Measurements from ENCODE around the gene OR4M1. TPM values are rescaled to one million over a fixed set of nuclear protein-coding genes. Genes with fewer than 3 reads are reported as not detected.
"Not testable (repeated sequence)": the region's sequence is repeated elsewhere in the genome, so short reads cannot be mapped to it uniquely, and the experiment has no call there.

Gene OR4M1
- total and polyA plus RNA-seq, 12 donors: not detected

DNA sequence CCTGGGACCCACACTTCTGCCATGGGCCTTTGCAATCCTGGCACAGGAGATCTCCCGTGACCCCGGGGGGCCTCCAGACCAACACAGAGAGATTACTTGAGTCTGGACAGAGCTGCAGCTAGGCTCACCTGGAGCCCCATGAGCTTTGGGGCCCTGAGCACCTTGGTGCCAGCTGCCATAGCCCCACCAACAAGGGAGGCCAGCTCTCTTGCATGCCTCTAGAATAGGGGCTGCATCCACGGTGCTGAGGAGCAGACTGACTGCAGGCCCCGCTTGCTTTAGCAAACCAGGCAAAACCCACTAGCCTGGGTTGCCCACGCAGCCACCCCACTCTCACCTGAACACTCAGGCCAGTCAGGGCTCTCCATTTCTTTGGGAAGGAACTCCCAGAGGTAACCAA lies 26.6 kb downstream of the OR4M1 start:
- TF ChIP-seq, protein P1, sequence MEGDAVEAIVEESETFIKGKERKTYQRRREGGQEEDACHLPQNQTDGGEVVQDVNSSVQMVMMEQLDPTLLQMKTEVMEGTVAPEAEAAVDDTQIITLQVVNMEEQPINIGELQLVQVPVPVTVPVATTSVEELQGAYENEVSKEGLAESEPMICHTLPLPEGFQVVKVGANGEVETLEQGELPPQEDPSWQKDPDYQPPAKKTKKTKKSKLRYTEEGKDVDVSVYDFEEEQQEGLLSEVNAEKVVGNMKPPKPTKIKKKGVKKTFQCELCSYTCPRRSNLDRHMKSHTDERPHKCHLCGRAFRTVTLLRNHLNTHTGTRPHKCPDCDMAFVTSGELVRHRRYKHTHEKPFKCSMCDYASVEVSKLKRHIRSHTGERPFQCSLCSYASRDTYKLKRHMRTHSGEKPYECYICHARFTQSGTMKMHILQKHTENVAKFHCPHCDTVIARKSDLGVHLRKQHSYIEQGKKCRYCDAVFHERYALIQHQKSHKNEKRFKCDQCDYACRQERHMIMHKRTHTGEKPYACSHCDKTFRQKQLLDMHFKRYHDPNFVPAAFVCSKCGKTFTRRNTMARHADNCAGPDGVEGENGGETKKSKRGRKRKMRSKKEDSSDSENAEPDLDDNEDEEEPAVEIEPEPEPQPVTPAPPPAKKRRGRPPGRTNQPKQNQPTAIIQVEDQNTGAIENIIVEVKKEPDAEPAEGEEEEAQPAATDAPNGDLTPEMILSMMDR (IDR thresholded peaks at IDR 0.05): no peak
- Histone ChIP-seq H3K27ac (no peak overlapping the region), H3K27me3 (peaks cover 0 to 3% (median 0%) of the 10 kb centered on the region in 7 donors), H3K9me3 (peaks cover 0 to 29% (median 0%) of the 10 kb centered on the region in 11 donors), H3K4me3 (no peak overlapping the region), H3K4me1 (no peaks in the 10 kb centered on the region), H3K36me3 (no peaks in the 10 kb centered on the region)
- 80 to 86% methylated on average over 5 of the region's 5 CpGs for WGBS, 2 donors
- intact Hi-C loops (cut with DNase I): no loop called here
- ATAC-seq (peak in 1 of 8 donors; percentile 47), DNase-seq (no peak)

DNA sequence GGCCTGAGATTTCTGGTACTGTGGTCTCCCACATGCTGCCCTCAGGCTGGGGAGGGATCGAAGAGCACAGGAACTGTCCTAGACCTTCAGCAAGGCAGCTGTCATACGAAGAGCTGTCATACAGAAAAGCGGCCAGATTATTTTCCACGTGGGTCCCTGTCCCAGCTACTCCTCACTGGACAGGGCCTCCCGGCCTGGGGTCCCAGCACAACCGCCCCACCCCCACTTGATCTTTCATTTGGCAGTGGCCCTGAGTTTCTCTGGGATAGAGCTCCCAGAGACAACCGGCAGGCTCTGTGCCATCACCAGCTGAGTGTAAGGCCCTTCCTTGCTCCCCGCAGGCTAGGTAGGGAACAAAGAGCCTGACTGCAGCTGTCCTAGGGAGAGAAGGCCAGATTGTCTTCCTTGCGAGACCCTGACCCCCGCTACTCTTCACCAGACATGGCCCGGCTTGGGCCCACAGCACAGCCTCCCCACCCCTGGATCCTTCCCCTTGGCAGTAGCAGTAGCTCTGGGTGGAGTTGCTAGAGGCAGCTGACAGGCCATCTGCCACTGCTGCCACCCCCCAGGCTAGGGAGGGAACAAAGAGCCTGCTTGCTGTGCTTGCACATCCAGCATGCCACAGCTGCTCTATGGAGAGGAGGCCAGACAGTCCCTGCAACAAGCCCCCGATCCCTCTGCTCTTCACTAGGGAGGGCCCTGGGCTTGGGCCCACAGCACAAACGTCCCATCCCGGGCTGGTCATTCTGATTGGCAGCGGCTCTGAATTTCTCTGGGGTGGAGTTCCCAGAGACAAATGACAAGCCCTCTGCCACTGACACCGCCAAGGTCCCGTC lies 27.2 kb downstream of the OR4M1 start:
- intact Hi-C loops (cut with DNase I): no loop called here
- Histone ChIP-seq H3K27ac (no peak overlapping the region), H3K36me3 (no peaks in the 10 kb centered on the region), H3K4me3 (no peak overlapping the region), H3K9me3 (peaks cover 0 to 35% (median 0%) of the 10 kb centered on the region in 11 donors), H3K27me3 (peaks cover 0 to 3% (median 0%) of the 10 kb centered on the region in 7 donors), H3K4me1 (no peaks in the 10 kb centered on the region)
- ATAC-seq (peak in 1 of 8 donors; percentile 19), DNase-seq (no peak)
- WGBS, 2 donors: 74 to 78% methylated on average over 17 of the region's 17 CpGs
- TF ChIP-seq, protein P1 (IDR thresholded peaks at IDR 0.05): no peak

DNA sequence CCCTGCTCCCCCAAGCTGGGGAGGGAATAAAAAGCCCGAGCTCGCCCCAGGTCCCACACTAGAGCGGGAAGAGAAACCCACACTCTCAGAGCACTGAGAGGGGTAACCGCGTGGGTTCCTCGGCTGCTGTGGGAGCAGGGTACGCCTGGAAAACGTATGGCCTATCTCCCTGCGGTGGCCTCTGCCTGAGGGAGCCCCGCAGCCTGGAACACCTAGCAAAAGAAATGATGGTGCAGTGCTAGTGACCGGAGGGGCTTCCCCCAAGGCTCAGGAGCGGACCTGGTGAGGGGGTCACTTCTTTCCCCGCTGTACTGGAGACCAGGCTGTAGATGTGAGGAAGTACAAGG lies 27.8 kb downstream of the OR4M1 start:
- H3K36me3 ChIP-seq: no peaks in the 10 kb centered on the region
- no peak overlapping the region for H3K4me3 ChIP-seq
- TF ChIP-seq, protein P1 (IDR thresholded peaks at IDR 0.05): no peak
- intact Hi-C loops (cut with DNase I): no loop called here
- H3K27ac ChIP-seq: no peak overlapping the region
- peaks cover 0 to 40% (median 0%) of the 10 kb centered on the region in 11 donors for H3K9me3 ChIP-seq
- H3K27me3 ChIP-seq: peaks cover 0 to 3% (median 0%) of the 10 kb centered on the region in 7 donors
- DNase-seq: no peak
- ATAC-seq: peak in 2 of 8 donors; percentile 28 to 33
- 64 to 75% methylated on average over 13 of the region's 13 CpGs for WGBS, 2 donors
- H3K4me1 ChIP-seq: no peaks in the 10 kb centered on the region

DNA sequence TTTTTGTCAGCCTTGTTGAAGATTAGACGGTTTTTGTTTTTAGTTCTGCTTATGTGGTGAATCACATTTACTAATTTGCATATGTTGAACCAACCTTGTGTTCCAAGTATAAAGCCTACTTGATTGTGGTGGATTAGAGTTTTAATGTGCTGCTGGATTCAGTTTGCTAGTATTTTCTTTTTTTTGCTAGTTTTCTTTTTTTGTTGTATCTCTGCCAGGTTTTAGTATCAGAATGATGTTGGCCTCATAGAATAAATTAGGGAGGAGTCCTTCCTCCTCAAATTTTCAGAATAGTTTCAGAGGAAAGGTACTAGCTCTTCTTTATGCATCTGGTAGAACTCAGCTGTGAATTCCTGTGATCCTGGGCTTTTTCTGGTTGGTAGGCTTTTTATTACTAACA lies 30.2 kb downstream of the OR4M1 start, which contains the start of gene OR4N2:
TSS of gene OR4N2 (plus strand) at position 301 of the 400 bp plus-strand sequence. CDS start 23,679 bp downstream, outside the sequence.
- H3K27me3 ChIP-seq; ATAC-seq; H3K36me3 ChIP-seq; intact Hi-C loops (cut with DNase I); H3K4me3 ChIP-seq; H3K4me1 ChIP-seq; DNase-seq; H3K27ac ChIP-seq: not testable (repeated sequence)
- peaks cover 0 to 58% (median 6%) of the 10 kb centered on the region in 11 donors for H3K9me3 ChIP-seq
- 75 to 76% methylated on average over 1 of the region's 1 CpG for WGBS, 2 donors

DNA sequence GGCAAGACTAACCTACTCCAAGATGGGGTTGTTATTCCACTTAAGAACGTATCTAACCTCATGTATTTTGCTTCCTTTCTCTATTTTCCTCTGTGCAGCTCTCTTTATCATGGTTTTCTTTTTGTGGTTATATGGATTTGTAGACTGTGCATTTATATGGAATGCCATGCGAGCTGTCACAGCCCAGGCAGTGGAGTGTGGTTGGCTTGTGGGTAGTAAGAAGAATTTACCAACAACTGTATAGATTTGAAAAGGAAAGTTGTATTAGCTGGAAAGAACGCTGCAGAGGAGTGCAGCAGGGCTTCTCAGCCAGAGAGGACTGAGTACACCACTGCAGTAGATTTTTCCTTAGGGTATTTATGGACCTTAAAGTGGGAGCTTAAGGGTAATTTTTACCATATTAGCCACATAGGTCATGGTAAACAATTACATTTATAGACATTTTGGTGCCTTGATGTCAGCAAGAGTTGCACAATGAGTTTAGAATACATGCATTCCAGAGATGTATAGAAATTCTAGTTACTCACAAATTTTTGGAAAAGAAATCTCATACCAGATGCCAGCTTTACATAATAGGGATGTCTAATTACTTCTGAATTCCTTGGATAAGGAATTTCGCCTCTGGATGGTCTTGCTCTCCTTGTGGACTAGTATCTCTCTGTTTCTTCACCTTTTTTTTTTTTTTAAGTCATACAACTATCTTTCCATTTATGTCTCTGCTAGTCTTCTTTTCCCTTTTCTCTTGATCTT lies 40.0 kb downstream of the OR4M1 start:
- H3K4me1 ChIP-seq, ATAC-seq: not testable (repeated sequence)
- 47 to 52% methylated on average over 4 of the region's 4 CpGs for WGBS, 2 donors

DNA sequence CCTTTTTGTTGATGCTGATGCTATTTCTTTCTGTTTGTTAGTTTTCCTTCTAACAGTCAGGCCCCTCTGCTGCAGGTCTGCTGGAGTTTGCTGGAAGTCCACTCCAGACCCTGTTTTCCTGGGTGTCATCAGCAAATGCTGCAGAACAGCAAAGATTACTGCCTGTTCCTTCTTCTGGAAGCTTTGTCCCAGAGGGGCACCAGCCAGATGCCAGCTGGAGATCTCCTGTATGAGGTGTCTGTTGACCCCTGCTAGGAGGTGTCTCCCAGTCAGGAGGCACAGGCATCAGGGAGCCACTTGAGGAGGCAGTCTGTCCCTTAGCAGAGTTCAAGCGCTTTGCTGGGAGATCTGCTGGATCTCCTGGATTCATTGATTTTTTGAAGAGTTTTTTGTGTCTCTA lies 46.6 kb downstream of the OR4M1 start:
- intact Hi-C loops (cut with DNase I); H3K27ac ChIP-seq; H3K4me1 ChIP-seq; H3K36me3 ChIP-seq; ATAC-seq; H3K4me3 ChIP-seq; H3K27me3 ChIP-seq; DNase-seq: not testable (repeated sequence)
- 36 to 76% methylated on average over 1 of the region's 1 CpG for WGBS, 2 donors
- H3K9me3 ChIP-seq: peaks cover 0 to 55% (median 0%) of the 10 kb centered on the region in 11 donors

More for the DNA sequence above, 40.0 kb downstream of the OR4M1 start:
- H3K4me3 ChIP-seq; DNase-seq; H3K27me3 ChIP-seq; intact Hi-C loops (cut with DNase I); H3K27ac ChIP-seq; H3K36me3 ChIP-seq: not testable (repeated sequence)
- H3K9me3 ChIP-seq: peaks cover 0 to 61% (median 2%) of the 10 kb centered on the region in 11 donors

DNA sequence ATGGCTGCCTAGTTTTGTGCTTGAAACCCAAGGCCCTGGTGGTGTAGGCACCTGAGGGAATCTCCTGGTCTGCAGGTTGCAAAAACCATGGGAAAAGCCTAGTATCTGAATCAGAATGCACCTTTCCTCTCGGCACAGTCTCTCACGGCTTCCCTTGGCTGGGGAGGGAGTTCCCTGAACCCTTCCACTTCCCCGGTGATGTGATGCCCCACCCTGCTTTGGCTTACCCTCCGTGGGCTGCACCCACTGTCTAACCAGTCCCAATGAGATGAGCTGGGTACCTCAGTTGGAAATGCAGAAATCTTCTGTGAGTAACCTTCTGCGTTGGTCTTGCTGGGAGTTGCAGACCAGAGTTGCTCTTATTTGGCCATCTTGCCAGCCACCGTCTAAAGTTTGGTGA lies 47.7 kb downstream of the OR4M1 start:
- intact Hi-C loops (cut with DNase I); H3K27ac ChIP-seq; H3K4me3 ChIP-seq; H3K4me1 ChIP-seq; H3K36me3 ChIP-seq; DNase-seq; ATAC-seq; H3K27me3 ChIP-seq: not testable (repeated sequence)
- WGBS, 2 donors: 59 to 62% methylated on average over 6 of the region's 6 CpGs
- peaks cover 0 to 49% (median 0%) of the 10 kb centered on the region in 11 donors for H3K9me3 ChIP-seq
